Ovary (tissue), 3 donors: ENCODE data around the gene NXNL1.

Experiments used
- CTCF ChIP-seq, 3 donors: fragments of 450-650 bp in 2 of 3; fragments of 200-600 bp in 1 of 3; IDR thresholded peaks; one replicate each; pipeline versions ENCODE4 v1.5.1 to v1.8.0; 2016 to 2022; ENCODE audit warnings: antibody characterized with exemption in 3 of 3, mild to moderate bottlenecking in 1 of 3
- EP300 ChIP-seq: sonication (generic); formaldehyde crosslinking; IDR thresholded peaks from one replicate; pipeline ENCODE4 v1.6.1; 2017; ENCODE audit warnings: antibody characterized with exemption
- POLR2A ChIP-seq: fragments of 450-650 bp; IDR thresholded peaks from one replicate; pipeline ENCODE4 v1.6.1; 2017; ENCODE audit warnings: antibody characterized with exemption, mild to moderate bottlenecking, moderate library complexity
- donor health status: DM: no; HTN: no; CAD: no.

GRCh38 chr19:17467471-17468301 is 7.0 kb upstream of the NXNL1 start:
- no peak for TF ChIP-seq CTCF (IDR thresholded peaks at IDR 0.05)
- no peak for TF ChIP-seq POLR2A
- TF ChIP-seq EP300: no peak
